ENCODE results near the gene TMEM115. TPM values are rescaled to one million over a fixed set of nuclear protein-coding genes. Genes with fewer than 3 reads are reported as not detected.

TMEM115 gene
- total RNA-seq, 1 experiment from 2014 or later, result 38.7 TPM

GRCh38 chr3:50323614-50324199 is 35.6 kb downstream of the TMEM115 start:
- Histone ChIP-seq H3K27me3 (ENCODE audit: control insufficient read depth, insufficient read depth, low read length) (no peaks in the 10 kb centered on the region), H3K36me3 (replicated peaks; ENCODE audit: control insufficient read depth, insufficient read depth, low read length) (peaks cover 15% of the 10 kb centered on the region), H3K4me3 (ENCODE audit: insufficient read depth, low read depth, low read length) (no peak overlapping the region)
- no peak for DNase-seq

- no peaks in the 10 kb centered on the region for H3K27me3 ChIP-seq (ENCODE audit: control insufficient read depth, insufficient read depth, low read length)
- no peak overlapping the region for H3K4me3 ChIP-seq (ENCODE audit: insufficient read depth, low read depth, low read length)
- no peak for DNase-seq
- peaks cover 20% of the 10 kb centered on the region for H3K36me3 ChIP-seq (replicated peaks; ENCODE audit: control insufficient read depth, insufficient read depth, low read length)
Observed at GRCh38 chr3:50323092-50323600, 36.2 kb downstream of the TMEM115 start.

- no peaks in the 10 kb centered on the region for H3K27me3 ChIP-seq (ENCODE audit: control insufficient read depth, insufficient read depth, low read length)
- DNase-seq, result peak; percentile 85
- H3K4me3 ChIP-seq (ENCODE audit: insufficient read depth, low read depth, low read length), result peak within 1 kb of the TSS; percentile 62
- H3K36me3 ChIP-seq (replicated peaks; ENCODE audit: control insufficient read depth, insufficient read depth, low read length), result peaks cover 26% of the 10 kb centered on the region
Observed at GRCh38 chr3:50322386-50323091, 36.8 kb downstream of the TMEM115 start, which contains the start of gene HYAL2. Gene HYAL2, minus strand, starts transcription at chr3:50322745. Its CDS starts 2,256 bp downstream, at chr3:50320489.

GRCh38 chr3:50322115-50322385 is 37.3 kb downstream of the TMEM115 start:
- DNase-seq, result no peak
- H3K27me3 ChIP-seq (ENCODE audit: control insufficient read depth, insufficient read depth, low read length), result no peaks in the 10 kb centered on the region
- peaks cover 31% of the 10 kb centered on the region for H3K36me3 ChIP-seq (replicated peaks; ENCODE audit: control insufficient read depth, insufficient read depth, low read length)
- H3K4me3 ChIP-seq (ENCODE audit: insufficient read depth, low read depth, low read length), result peak overlapping the region; percentile 62

- no peaks in the 10 kb centered on the region for H3K27me3 ChIP-seq (ENCODE audit: control insufficient read depth, insufficient read depth, low read length)
- H3K4me3 ChIP-seq (ENCODE audit: insufficient read depth, low read depth, low read length), result peak overlapping the region; percentile 62
- peak; percentile 97 for DNase-seq
- peaks cover 35% of the 10 kb centered on the region for H3K36me3 ChIP-seq (replicated peaks; ENCODE audit: control insufficient read depth, insufficient read depth, low read length)
Observed at GRCh38 chr3:50321336-50322114, 37.8 kb downstream of the TMEM115 start.

- Histone ChIP-seq H3K27me3 (ENCODE audit: control insufficient read depth, insufficient read depth, low read length) (no peaks in the 10 kb centered on the region), H3K36me3 (replicated peaks; ENCODE audit: control insufficient read depth, insufficient read depth, low read length) (peaks cover 35% of the 10 kb centered on the region), H3K4me3 (ENCODE audit: insufficient read depth, low read depth, low read length) (peak overlapping the region; percentile 62)
- DNase-seq, result peak; percentile 98
Observed at GRCh38 chr3:50320853-50321335, 38.4 kb downstream of the TMEM115 start.

GRCh38 chr3:50319894-50320625 is 39.3 kb downstream of the TMEM115 start:
- DNase-seq, result no peak
- Histone ChIP-seq H3K36me3 (replicated peaks; ENCODE audit: control insufficient read depth, insufficient read depth, low read length) (peaks cover 33% of the 10 kb centered on the region), H3K27me3 (ENCODE audit: control insufficient read depth, insufficient read depth, low read length) (no peaks in the 10 kb centered on the region), H3K4me3 (ENCODE audit: insufficient read depth, low read depth, low read length) (peak overlapping the region; percentile 62)

GRCh38 chr3:50319181-50319893 is 40.0 kb downstream of the TMEM115 start:
- Histone ChIP-seq H3K36me3 (replicated peaks; ENCODE audit: control insufficient read depth, insufficient read depth, low read length) (peaks cover 33% of the 10 kb centered on the region), H3K4me3 (ENCODE audit: insufficient read depth, low read depth, low read length) (no peak overlapping the region), H3K27me3 (ENCODE audit: control insufficient read depth, insufficient read depth, low read length) (no peaks in the 10 kb centered on the region)
- DNase-seq, result no peak

GRCh38 chr3:50318615-50319014 is 40.7 kb downstream of the TMEM115 start:
- Histone ChIP-seq H3K27me3 (ENCODE audit: control insufficient read depth, insufficient read depth, low read length) (no peaks in the 10 kb centered on the region), H3K36me3 (replicated peaks; ENCODE audit: control insufficient read depth, insufficient read depth, low read length) (peaks cover 31% of the 10 kb centered on the region), H3K4me3 (ENCODE audit: insufficient read depth, low read depth, low read length) (no peak overlapping the region)
- DNase-seq, result no peak

GRCh38 chr3:50318163-50318562 is 41.2 kb downstream of the TMEM115 start:
- Histone ChIP-seq H3K27me3 (ENCODE audit: control insufficient read depth, insufficient read depth, low read length) (no peaks in the 10 kb centered on the region), H3K4me3 (ENCODE audit: insufficient read depth, low read depth, low read length) (no peak overlapping the region), H3K36me3 (replicated peaks; ENCODE audit: control insufficient read depth, insufficient read depth, low read length) (peaks cover 31% of the 10 kb centered on the region)
- DNase-seq, result no peak

- DNase-seq, result no peak
- H3K36me3 ChIP-seq (replicated peaks; ENCODE audit: control insufficient read depth, insufficient read depth, low read length), result peaks cover 31% of the 10 kb centered on the region
- H3K4me3 ChIP-seq (ENCODE audit: insufficient read depth, low read depth, low read length), result no peak overlapping the region
- no peaks in the 10 kb centered on the region for H3K27me3 ChIP-seq (ENCODE audit: control insufficient read depth, insufficient read depth, low read length)
Observed at GRCh38 chr3:50317300-50317699, 42.0 kb downstream of the TMEM115 start.

GRCh38 chr3:50316657-50317242 is 42.6 kb downstream of the TMEM115 start:
- DNase-seq, result no peak

GRCh38 chr3:50314816-50315215 is 44.5 kb downstream of the TMEM115 start:
- DNase-seq, result no peak
- peaks cover 30% of the 10 kb centered on the region for H3K36me3 ChIP-seq (replicated peaks; ENCODE audit: control insufficient read depth, insufficient read depth, low read length)
- H3K4me3 ChIP-seq (ENCODE audit: insufficient read depth, low read depth, low read length), result no peak overlapping the region

More at GRCh38 chr3:50316657-50317242, 42.6 kb downstream of the TMEM115 start:
- Histone ChIP-seq H3K4me3 (ENCODE audit: insufficient read depth, low read depth, low read length) (no peak overlapping the region), H3K36me3 (replicated peaks; ENCODE audit: control insufficient read depth, insufficient read depth, low read length) (peaks cover 31% of the 10 kb centered on the region), H3K27me3 (ENCODE audit: control insufficient read depth, insufficient read depth, low read length) (no peaks in the 10 kb centered on the region)

More at GRCh38 chr3:50314816-50315215, 44.5 kb downstream of the TMEM115 start:
- H3K27me3 ChIP-seq (ENCODE audit: control insufficient read depth, insufficient read depth, low read length), result no peaks in the 10 kb centered on the region
